GM08714 (cell line): ENCODE data around the gene APBA2.

ENCODE experiments used
- H3K4me3 ChIP-seq: fragments of 200-500 bp; sonication (Bioruptor generic); 2 replicates; pipeline ENCODE4 v1.5.1; 2014; ENCODE audit warnings: mild to moderate bottlenecking, low read length, inconsistent platforms
- ZNF274 ChIP-seq: IDR thresholded peaks from 2 replicates; pipeline ENCODE4 v1.6.1; 2012; ENCODE audit warnings: mild to moderate bottlenecking, low read depth, low read length

APBA2 gene

DNA sequence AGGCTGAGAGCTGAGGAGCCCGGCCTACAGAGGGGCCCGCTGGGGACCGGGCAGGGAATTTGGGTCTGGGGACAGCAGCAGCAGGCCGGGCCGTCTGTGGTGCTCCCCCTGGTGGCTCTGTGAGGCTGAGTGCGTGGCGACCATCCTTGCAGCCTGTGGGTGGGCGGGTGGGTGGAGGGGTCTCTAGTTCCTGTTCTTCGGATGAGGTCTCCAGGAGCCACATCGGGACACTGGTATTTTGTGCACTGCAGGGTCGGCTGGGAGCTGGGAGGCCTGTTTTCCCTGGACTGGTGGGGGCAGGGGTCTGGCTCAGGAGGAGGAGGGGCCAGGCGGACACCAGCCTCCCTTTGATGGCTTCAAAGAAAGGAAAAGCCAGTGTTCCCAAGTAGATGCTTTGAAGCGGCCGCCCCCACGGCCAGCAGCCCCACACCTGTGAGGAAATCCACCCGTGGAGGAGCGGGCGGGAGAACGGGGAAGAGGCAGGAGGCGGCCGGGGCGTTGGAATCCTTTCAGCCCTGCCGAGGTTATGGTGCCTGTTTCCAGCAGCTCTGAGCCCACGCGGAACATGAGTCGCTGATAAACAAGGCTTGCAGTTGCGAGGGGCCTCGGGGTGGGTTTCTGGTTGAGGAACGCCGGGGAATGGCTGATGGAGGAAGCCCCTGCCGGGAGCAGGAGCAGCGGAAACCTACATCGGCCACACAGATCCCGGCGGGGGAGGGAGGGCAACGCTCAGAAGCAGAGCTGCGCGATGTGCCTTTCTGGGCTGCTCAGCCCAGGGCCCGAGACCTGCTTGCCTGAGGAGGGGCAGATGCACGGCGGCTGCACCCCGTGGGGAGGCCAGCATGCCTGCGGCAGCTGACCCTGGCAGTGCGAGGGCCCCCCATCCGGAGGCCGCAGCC is 229.6 kb downstream of the APBA2 start:
- TF ChIP-seq ZNF274, result no peak
- no peak overlapping the region for H3K4me3 ChIP-seq

DNA sequence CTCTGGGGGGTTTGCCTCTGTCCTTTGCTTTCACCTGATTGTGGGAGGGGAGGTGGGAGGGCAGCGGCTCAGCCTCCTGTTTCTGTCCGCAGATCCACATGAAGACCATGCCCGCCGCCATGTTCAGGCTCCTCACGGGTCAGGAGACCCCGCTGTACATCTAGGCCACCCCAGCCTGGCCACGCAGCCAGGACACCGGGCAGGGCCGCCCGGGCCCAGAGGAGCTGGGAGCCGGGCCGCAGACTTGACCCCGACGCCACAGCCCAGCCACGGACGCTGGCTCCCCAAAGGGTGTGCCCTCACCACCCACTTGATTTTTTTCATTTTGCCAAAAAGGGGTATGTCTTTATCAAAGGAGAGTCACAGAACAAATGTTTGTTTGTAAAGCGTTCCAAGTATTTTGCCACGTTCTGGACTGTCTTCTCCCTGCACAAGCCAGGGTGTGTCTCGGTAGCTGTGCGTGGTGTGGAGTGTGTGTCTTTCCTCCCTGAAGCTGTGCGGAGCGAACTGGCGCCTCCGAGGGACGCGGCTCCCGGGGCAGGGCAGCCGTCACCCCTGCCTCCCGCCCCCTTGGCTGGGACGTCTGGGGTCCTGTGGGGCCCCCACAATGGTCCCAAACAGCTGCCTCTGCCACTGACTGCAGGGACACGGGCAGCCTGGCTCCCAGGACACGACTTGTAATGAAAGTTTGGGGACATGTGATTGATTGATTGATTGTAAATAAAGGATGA is 231.4 kb downstream of the APBA2 start:
- TF ChIP-seq ZNF274, result no peak

DNA sequence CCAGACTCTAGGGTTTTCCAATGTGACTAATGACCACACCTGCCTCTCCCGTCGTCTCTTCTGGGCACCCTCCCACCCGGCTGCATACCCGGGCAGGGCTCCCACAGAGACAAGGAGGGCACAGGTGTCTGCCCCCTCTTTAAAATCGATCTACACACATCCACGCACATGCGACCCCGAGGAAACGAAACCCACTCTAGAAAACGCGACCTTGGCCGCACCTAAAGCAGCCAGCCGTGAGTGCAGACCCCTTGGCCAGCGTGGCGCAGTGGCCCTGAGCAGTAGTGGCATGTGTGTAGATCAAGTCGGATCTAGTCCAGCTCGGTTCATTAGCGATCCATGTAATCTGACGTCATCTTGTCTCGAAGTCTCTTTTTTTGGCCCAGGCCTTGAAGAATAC is 232.0 kb downstream of the APBA2 start:
- TF ChIP-seq ZNF274, result no peak
- H3K4me3 ChIP-seq, result no peak overlapping the region

More for the DNA sequence above, 231.4 kb downstream of the APBA2 start:
- no peak overlapping the region for H3K4me3 ChIP-seq

DNA sequence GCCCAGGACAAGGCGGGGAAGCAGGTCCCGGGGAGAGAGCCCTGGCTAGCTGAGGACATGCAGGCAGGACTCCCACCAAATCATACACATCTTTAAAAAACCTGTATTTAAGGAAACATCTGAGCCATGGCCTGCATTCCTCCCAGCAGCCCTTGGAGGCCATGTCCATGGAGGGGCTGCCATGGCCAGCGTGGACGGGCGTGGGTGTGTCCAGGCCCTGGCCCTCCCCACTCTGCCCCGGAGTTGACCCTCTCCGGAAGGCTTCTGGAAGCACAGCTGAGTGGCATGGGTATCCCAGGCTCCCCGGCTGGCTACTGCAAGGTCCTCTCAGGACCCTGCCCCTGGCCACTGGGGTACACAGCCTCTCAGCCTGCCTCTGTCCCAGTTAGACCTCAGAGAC is 234.1 kb downstream of the APBA2 start:
- no peak overlapping the region for H3K4me3 ChIP-seq
- TF ChIP-seq ZNF274, result no peak

DNA sequence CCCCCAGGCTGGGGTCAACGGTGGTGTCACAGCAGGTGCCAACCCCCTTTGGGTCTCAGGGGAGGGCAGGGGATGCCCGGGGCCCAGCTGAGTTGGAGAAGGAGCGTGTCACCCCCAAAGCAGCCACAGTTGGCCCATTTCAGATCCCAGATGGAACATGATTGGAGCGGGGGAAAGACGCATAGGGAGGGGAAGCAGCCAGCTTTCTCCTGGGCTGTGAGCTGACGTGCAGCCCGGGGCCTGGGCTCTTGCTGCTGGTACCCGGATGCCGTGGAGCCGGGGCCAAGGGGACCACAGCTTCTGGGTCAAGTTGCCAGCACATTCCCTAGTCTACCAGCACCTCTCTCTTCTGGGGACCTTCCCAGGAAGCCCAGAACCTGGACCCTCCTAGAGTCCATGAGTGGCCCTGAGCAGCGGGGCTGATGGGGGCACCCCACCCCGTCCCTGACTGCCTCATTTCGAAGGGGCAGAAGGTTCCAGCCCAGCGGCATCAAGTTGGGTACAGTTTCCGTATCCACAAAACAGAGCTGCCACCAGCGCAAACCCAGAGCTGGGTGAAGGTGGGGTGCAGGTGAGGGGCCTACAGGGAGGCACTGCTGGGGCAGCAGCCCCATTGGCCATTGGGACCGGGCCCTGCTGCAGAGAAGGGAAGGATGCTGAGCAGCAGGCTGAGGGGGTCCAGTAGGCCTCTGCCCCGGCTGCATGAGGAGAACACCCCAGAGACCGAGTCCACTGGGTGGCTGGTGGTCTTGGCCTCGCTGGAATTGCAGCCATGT is 235.0 kb downstream of the APBA2 start:
- H3K4me3 ChIP-seq, result no peak overlapping the region

DNA sequence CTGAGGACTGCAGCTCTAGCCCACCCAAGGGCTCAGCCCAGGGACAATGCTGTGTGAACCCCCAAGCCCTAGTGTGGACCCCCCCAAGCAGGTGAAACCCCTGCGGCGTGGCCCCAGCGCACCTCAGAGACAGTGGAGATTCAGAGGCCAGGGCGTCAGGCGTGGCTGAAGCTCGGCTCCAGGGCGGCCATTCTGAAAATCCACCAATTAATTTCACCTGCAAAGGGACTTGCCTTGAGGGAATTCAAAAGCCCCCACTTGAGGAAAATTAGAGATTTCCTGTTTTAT is 235.5 kb downstream of the APBA2 start:
- TF ChIP-seq ZNF274, result no peak

More for the DNA sequence above, 235.0 kb downstream of the APBA2 start:
- no peak for TF ChIP-seq ZNF274

DNA sequence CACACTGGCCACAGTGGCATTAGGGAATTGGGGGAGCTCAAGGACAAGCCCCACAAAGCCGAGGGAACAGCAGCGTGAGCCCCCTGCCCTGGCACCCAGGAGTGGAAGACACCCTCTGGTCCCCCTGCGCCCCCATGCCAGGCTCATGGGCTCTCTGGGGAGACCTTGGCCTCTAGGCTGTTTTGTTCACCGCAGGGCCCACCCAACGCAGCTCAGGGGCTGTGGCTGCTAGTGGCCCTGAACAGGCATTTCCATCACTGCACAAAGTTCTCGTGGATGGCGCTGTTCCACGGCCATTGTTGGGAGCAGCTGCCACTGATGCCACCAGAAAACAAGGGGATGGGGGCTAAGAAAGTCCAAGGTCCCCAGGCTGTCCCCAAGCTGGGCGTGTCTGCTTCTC is 236.1 kb downstream of the APBA2 start:
- TF ChIP-seq ZNF274, result no peak

More for the DNA sequence above, 235.5 kb downstream of the APBA2 start:
- no peak overlapping the region for H3K4me3 ChIP-seq

DNA sequence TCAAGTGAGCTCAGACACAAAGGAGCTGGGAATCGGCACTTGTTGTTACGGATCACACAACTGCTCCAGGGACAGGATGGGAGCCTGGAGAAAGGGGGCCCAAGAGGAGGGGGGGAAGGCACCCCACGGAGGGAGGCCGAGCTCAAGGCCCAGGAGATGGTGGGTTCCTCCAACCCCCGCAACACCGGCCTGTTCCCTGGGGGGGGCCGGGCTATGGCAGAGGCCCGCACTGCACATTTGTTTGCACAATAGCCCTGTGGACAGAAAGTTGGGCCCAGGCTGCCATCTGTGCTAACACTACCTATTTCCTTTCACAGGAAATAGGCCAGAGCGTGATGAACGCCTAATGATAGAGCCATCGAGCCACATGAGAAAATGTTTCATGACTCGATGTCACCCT is 236.7 kb downstream of the APBA2 start:
- no peak overlapping the region for H3K4me3 ChIP-seq
- no peak for TF ChIP-seq ZNF274

More for the DNA sequence above, 236.1 kb downstream of the APBA2 start:
- no peak overlapping the region for H3K4me3 ChIP-seq

DNA sequence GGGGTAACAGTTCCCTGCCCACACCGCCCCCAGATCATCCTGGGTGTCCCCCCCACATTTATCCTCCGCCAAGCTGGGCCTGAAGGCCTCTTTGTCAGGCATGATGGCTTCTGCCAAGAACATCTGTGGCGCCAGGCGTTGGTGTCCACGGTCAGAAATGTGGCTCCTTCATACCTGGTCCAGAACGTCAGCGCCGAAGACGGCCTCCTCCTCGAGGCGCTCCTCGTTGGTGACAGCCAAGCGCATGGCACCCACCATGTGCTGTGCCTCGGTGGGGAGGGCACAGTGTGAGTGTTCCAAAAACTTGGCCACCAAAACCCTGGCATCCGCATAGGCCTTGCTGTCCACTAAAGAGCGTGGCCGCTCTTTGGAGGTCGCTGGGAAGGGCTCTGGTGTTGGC is 237.4 kb downstream of the APBA2 start:
- H3K4me3 ChIP-seq, result no peak overlapping the region
- TF ChIP-seq ZNF274, result no peak

DNA sequence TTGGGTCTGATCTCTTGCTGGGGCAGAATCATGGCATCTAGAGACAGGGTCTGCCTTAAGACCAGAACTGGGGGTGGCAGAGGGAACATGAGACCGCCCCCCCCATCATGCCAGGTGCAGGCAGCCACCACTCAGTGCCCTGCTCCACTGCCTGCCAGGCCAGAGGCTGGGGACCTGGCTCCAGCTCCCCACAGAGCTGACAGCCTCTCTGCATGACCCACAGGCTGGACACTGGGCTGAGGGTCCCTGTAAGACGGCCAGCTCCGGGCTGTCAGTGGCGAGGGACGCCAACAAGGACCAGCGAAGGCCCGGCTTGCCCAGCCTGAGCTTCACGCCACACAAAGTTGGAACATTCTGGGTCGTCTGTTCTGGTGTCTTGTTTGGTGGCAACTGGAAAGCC is 238.2 kb downstream of the APBA2 start:
- no peak for TF ChIP-seq ZNF274
- no peak overlapping the region for H3K4me3 ChIP-seq

DNA sequence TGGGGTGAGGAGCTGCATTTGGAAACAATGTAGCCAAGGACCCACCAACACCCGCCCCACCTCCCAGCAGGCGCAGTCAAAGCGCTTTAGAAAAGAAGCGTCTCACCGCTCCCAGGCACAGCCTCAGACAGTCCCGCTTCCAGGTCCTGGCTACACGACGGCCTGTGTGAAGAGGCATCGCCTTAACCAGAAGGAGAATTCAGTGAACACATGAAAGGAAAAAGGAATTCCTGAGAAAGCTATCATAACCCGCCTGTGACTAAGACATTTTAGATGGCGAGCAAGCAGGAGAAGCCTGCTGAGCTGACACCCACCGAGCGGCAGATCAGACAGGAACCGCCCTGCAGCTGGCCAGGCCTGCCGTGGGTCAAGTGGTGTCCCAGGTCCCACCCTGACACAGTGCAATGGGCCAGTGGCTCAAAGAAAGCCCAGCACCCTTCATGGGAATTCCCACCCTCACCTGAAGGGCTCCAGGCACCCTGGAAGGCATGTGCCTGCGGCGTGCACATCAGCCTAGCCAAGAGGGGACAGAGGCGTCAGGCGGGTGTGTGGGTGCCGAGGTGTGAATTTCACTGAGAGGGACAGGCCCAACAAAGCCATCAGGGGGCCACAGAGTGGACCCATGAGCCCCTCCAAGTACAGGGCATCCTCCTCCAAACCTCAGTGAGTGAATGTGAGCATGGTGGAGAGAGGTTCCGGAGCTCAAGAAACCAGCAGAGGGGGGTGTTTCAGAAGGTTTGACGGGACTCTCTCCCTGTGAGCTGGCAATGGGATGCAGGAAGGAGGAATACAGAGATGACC is 239.0 kb downstream of the APBA2 start:
- TF ChIP-seq ZNF274, result no peak

DNA sequence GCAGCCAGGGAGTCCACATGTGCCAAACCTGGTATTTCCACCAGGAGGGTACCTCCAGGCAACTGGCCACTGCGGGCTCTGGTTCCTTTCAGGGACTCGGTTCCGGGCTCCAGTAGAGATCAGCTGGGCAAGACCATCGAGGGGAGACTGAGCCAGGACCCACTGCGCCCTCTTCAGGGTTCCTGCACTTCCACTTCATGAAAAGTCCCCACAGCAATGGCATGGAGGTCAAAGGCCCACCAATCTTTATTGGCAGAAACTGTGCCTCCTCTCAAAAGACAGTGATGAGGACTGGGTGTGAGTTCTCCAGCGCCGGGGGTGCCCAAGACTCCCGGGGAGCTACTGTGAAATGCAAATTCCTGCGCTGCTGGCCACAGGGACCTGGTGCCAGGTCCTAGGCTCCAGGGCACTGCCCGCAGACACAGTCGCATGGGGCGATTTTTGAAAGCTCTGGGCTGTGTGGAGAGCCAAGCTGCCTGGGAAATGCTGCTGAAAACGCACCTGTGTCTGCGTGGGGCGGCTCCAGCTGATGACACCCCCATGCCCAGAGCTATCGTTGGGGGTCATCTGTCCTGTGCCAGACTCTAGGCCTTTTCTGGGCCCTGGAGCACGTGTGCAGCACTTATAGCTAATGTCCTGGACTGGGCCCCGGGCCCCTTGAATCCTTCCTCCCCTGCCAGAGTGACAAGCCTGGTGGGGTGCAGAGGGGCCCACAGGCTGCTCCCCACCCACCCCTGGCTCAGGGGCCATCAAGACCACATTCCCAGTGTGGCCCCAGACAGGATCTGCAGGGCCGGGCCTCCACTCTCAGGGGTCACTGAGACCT is 239.8 kb downstream of the APBA2 start:
- TF ChIP-seq ZNF274, result no peak
- H3K4me3 ChIP-seq, result no peak overlapping the region

More for the DNA sequence above, 239.0 kb downstream of the APBA2 start:
- H3K4me3 ChIP-seq, result no peak overlapping the region

DNA sequence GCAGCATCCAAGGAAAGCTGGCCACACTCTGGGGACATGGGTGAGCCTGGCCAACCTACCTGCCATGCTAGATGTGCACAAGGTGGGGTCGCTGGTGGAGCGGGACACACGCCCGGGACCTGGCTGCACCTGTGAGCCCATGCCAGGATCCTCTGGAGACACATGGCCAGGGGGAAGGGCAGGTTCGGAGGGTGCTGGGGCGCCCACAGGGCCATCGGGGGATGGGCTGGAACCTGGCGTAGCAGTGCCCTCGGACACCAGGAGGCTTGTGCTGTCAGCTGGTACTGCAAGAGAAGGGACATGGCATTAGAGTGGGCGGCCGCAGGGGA is 240.4 kb downstream of the APBA2 start:
- no peak for TF ChIP-seq ZNF274
- H3K4me3 ChIP-seq, result no peak overlapping the region
